Fibroblast of skin of scalp (primary cell): ENCODE data around the gene ABCC9.
"Not testable (repeated sequence)": the region's sequence is repeated elsewhere in the genome, so short reads cannot be mapped to it uniquely, and the experiment has no call there.

Experiments used
- DNase-seq: peaks from one replicate; pipeline ENCODE4 v3.0.0-alpha.2; 2013

The ABCC9 gene

DNA sequence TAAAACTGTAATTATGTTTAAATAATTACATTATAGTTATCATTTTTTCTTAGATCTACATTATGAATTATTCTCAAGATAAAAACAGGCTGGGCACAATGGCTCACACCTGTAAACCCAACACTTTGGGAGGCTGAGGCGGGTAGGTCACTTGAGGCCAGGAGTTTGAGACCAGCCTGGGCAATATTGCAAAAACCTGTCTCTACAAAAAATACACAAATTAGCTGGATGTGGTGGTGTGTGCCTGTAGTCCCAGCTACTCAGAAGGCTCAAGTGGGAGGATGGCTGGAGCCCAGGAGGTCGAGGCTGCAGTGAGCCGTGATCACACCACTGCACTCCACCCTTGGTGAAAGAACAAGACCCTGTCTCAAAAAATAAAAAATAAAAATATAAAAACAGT, 126.4 kb downstream of the ABCC9 start:
- no peak for DNase-seq

GRCh38 chr12:21814327-21814726, 126.9 kb downstream of the ABCC9 start:
- DNase-seq = no peak

- no peak for DNase-seq
These were observed 127.5 kb downstream of the ABCC9 start for GRCh38 chr12:21813751-21814150.

DNA sequence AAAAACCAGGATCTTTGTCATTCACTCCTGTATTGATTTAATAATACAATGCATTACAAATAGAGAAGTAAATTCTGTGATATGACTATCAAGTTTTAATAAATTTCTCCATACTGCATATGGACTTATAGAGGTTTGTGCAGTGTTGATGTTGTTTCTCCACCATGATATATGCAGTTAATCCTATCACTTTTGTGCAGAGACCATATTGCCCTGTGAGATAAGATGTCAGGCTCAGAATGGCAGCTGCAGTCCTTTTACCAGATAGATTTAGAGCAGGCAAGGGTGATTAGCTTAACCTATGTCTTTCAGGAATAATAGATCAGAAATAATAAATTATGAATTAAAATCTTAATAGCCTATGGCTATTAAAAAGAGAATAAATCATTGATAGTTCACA, 128.1 kb downstream of the ABCC9 start:
- DNase-seq = no peak

DNA sequence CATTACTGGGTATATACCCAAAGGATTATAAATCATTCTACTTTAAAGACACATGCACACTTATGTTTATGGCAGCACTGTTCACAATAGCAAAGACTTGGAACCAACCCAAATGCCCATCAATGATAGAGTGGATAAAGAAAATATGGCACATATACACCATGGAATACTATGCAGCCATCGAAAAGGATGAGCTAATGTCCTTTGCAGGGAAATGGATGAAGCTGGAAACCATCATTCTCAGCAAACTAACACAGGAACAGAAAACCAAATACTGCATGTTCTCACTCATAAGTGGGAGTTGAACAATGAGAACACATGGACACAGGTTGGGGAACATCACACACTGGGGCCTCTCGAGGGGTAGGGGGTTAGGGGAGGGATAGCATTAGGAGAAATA, 128.9 kb downstream of the ABCC9 start:
- not testable (repeated sequence) for DNase-seq

DNA sequence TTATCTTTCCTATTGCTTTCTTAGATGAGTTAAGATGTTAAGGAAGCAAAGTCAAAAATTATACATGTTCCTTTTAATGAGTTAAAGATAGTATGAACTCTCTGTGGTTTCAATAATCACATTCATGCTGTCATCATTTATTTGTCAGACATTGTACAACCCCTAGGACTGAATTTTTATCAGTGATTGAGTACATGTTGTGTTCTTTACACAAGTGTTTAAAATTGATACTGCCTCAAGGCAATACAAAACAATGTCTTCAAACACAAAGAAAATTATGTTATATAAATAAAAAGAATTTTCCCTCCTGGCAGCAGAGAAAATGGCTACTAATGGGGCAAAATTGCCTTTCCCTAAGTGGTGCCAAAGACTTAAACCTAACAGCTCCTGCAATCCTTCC, 132.1 kb downstream of the ABCC9 start:
- no peak for DNase-seq

GRCh38 chr12:21806255-21806654, 135.0 kb downstream of the ABCC9 start:
- no peak for DNase-seq

DNA sequence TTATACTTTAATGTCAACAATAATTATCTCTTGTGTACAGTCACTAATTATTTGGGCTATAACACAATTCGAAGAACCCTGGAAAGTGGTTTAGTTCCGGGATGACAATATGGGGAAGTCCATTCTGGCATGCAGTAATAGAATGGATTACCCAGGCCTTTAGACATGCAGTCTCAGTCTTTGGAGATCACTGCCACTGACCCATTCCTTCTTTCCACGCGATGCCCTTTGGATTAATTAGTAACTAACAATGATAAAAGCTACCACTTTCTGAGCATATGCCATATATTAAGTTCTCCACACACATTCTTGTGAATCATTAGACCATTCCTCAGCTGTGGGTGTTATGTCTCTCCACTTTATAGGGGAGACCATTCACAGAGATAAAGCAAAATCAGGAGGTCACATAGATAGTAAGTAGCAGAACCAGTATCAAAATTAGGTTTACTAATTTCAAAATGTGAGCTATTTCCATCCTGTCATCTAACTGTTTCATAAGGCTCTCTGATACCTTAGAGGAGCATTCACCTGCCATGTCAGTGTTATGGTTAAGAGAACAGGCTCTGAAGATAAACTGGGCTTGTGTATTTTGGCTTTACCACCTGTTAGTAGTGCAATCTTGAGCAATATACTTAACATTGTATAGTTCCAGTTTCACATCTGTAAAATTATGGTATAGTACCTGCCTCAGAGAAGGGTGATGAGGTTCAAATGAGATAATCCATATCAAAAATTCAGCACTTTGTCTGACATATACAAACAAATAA, 139.5 kb downstream of the ABCC9 start:
- no peak for DNase-seq

GRCh38 chr12:21800011-21800410, 141.2 kb downstream of the ABCC9 start:
- no peak for DNase-seq

DNA sequence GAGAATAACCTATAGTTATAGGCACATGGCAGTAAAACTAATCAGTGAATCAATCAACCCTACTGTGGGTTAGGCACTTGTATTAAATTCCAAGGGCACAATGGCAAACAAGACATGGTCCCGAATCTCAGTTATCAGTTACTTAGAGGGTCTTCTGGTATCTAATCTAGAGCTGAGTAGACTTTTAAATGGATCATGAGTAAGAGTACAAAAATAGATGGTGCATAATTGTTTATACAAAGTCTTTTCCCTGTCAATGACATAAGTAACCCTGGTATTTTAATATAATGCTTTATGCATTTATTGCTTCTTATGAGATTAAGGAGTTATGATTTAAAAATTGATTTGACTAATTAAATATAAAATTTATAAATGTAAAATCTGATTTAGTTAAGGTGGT, 143.7 kb downstream of the ABCC9 start:
- no peak for DNase-seq

DNA sequence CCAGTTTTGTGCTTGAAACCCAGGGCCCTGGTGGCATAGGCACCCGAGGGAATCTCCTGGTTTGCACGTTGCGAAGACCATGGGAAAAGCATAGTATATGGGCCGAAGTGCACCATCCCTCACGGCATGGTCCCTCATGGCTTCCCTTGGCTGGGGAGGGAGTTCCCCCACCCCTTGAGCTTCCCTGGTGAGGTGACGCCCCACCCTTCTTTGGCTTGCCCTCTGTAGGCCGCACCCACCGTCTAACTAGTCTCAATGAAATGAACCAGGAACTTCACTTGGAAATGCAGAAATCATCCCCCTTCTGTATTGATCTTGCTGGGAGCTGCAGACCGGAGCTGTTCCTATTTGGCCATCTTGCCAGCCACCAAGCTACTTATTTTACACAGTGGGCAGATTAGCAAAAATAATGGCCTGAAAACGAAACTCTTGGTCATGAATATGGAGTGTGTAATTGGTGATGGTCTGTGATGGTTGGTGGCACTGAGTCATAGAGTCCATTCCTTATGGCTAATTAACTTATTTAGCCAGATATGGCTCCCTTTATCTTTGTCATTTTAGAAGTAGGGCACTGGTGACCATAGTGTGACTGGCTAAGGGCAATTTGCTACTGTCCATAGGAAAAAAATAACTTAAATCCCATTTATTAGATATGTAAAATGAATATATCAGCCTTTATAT, 145.4 kb downstream of the ABCC9 start:
- DNase-seq = no peak

- DNase-seq = not testable (repeated sequence)
These were observed 146.2 kb downstream of the ABCC9 start for GRCh38 chr12:21794807-21795595.

GRCh38 chr12:21789687-21790086, 151.5 kb downstream of the ABCC9 start:
- DNase-seq = not testable (repeated sequence)

DNA sequence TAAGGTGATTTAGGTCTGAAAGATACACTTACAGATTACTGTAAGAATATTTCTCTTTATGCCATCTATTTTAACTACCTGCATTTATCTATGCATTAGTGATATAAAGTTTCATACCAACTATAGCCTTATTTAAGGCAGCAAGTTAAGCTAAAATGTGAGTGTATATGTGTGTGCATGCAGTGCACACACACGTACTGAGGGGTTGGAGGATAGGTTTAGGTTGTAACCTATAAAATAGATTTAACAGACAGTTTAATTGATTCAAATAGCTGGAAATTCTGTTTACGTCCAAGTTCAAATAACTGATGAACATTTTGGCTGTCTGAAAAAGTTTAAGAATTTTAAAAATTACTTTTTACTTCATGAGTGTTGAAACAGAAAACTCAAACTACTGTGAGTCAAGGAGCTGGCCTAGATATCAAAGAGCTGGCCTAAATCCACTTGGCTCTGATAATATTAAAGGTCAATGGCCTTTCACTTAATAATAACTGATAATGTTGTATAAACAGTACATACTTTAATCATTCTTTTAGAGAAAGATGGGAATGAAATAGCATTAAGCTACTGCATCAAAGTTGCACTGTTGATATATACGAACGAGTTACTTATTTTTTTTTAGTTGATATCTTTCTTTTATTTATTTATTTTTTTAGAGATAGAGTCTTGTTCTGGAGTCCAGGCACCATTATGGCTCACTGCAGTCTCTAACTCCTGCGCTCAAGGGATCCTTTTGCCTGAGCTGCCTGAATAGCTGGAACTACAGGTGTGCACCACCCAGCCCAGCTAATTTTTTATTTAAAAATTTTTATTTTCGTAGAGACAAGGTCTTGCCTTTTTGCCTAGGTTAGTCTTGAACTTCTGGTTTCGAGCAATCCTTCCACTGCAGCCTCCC, 152.9 kb downstream of the ABCC9 start:
- no peak for DNase-seq

DNA sequence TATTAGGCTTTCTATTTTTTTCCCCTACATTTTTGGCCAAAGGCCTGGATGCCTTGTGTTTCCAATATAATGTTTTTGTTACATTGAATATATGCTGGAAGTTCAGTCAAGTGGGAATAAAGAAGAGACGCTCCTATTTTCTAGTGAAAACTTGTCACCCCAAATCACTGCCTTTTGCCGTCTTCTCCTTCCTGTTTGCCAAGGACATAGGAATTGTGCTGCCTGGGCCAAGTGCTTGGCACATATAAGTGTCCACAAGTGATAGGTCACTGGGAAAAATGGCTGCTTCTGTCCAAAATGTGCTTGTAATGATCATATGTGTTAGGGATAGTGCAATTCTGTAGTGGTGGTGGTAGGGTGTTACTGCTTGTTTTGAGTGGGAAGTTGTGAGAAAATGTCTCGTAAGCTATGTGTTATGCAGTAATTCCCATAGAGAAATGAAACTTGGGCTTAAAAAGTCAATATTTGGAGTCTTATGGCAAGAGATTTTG, 155.1 kb downstream of the ABCC9 start:
- DNase-seq = no peak

- DNase-seq = not testable (repeated sequence)
These were observed 158.5 kb downstream of the ABCC9 start for GRCh38 chr12:21782723-21783122.

GRCh38 chr12:21780786-21781185, 160.4 kb downstream of the ABCC9 start:
- DNase-seq = no peak

- no peak for DNase-seq
These were observed 165.1 kb downstream of the ABCC9 start for GRCh38 chr12:21776175-21776574.

DNA sequence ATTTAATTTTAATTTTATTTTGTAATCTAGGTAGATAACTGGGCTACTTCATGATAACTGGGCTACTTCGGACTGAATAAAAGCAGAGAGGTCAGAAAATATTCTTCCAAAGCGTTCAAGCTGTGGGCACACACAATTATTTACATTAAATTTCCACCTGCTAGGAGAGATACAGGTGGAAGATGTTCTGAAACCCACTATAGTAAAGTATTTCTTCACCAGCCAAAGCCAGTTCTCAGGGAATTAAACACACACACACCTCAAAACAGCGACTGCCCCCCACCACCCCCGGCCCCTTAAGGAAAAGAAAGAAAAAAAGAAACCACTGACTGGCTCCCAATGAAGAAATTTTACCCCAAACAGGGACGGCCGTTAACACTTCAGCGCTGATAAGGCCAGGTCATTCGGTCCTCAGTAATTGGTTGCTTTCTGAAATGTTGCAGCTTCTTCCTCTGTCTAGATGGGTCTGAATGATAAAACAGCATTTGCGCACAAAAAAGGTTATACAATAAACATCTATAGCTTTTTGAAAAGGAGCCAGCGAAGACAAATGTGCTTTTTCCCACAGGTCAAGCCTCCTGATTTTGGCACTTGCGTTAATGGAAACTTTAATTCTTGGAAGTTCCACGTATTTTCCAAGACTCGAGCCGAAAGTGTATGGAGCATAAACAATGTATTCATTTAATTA, 165.9 kb downstream of the ABCC9 start:
- no peak for DNase-seq

DNA sequence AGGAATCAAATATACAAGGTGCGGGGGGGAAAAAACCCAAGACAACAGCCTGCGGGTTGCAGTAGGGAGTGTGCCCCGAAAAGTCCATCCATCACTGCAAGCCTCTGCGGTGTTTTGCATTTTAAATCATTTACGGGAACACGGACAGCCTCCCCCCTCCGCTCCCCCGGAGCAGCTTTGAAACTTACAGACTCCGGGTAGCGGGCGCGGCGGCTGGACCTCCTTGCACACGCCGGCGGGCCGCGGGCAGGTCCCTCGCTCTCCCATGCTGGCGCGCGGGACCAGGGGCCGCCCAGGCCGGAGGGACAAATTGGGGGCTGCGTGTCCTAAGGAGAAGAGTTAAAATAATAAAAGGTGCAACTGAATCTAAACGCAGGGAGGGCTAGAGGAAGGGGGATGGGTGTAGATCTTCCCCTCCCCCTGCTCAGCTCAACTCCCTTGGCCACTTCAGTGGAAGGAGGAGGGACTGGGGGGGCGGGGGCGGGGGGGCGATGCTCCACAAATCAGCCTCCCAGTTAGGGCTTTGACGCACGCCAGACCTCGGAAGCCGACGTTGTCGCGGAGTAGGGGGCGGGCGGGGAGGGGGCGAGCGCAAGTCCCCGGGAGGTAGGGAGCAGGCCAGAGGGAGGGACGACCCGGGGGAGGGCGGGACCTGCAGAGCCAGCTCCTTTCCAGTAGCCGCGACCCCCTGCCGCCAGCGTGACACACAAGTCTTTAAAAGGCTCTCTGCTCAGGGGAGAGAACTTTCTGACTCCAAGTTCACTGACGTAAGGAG, 166.7 kb downstream of the ABCC9 start, which contains the start of gene KCNJ8:
Gene KCNJ8 (minus strand): TSS at position 349 of the 775 bp plus-strand sequence. CDS start 1,090 bp downstream, outside the sequence.
- DNase-seq = peak; percentile 69

DNA sequence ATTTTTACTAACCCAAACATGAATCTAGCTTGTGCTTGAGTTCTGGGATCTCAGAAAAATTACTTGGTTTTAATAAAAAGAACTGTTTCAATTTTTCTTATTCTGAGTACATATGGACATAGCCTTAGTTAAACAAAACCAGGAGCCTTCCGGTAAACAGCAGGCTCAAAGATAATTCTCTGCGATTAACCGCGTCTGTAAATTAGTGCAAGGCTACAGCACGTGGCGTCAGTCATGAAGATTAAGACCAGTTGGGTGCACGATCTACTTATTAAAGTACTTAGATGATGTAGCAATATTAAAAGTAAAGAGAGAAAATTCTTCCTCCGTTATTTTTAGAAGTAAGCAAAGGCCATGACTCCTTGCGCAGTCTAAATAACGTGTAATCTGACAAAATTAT, 167.4 kb downstream of the ABCC9 start:
- DNase-seq = no peak
